Lower leg skin (tissue), 4 donors: ENCODE measurements around the gene GTF2E1. TPM values are rescaled to one million over a fixed set of nuclear protein-coding genes. Genes with fewer than 3 reads are reported as not detected.

Experiments
- DNase-seq, 2 donors: peaks; one replicate each; pipeline ENCODE4 v3.0.0-alpha.2; 2019; ENCODE audit warnings: low spot score in 2 of 2
- H3K4me3 ChIP-seq: fragments of 200-600 bp; sonication (generic); 2 replicates; pipeline ENCODE4 v1.5.1; 2017; ENCODE audit warnings: mild to moderate bottlenecking, low read depth; ENCODE audit not compliant: poor library complexity, severe bottlenecking
- POLR2A ChIP-seq, 2 donors: fragments of 450-650 bp; IDR thresholded peaks; one replicate each; pipeline ENCODE4 v1.6.1; 2016 to 2017; ENCODE audit warnings: antibody characterized with exemption in 2 of 2, mild to moderate bottlenecking in 1 of 2, moderate library complexity in 1 of 2
- WGBS, 2 donors: methylation state at CpG; one replicate each; pipeline ENCODE4 v1.1.5; 2018; 5-methylcytosine and 5-hydroxymethylcytosine counted together
- intact Hi-C: fragments of 100-400 bp; cut with DNase I; formaldehyde crosslinking; loops from one replicate; pipeline ENCODE4 v1.15.0; 2023; ENCODE audit warnings: low total_unique reads
- total RNA-seq, 4 donors: library from RNA; depleted of rRNA; stranded (reverse); fragments of >200 nt; gene quantifications; one replicate each; pipeline ENCODE4 v1.1.0, GENCODE V29; 2016
- TF ChIP-seq, protein P1 (sequence below), 3 donors: fragments of 450-650 bp; IDR thresholded peaks; one replicate each; pipeline ENCODE4 v1.5.1; 2016; ENCODE audit warnings: antibody characterized with exemption in 3 of 3, mild to moderate bottlenecking in 3 of 3, moderate library complexity in 2 of 3

Gene GTF2E1
- total RNA-seq, 4 donors from 2014 or later, result 7.6 to 12.5 (median 11.2) TPM

DNA sequence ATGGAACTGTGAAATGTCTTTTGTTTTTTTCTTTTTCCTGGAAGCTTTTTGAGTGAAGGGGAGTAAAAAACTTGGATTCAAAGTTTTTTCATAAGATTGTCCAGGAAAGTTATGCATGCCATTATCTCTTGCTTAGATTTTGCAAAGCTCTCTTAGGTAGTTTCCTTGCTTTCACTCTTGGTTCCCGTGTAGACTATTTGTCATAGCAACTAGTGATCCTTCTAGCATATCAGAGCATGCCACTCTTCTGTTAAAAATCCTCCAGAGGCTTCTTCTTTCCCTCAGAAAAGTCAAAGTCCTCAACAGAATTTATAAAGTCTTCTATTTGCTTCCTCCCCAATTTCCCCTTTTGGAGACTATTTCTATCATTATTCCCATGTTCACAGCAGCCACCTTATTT is 21.1 kb downstream of the GTF2E1 start:
- WGBS, 2 donors, result 58 to 62% methylated on average over 1 of the region's 1 CpG
- intact Hi-C loops, result no loop called here
- no peak for TF ChIP-seq POLR2A (IDR thresholded peaks at IDR 0.05)
- TF ChIP-seq, protein P1, sequence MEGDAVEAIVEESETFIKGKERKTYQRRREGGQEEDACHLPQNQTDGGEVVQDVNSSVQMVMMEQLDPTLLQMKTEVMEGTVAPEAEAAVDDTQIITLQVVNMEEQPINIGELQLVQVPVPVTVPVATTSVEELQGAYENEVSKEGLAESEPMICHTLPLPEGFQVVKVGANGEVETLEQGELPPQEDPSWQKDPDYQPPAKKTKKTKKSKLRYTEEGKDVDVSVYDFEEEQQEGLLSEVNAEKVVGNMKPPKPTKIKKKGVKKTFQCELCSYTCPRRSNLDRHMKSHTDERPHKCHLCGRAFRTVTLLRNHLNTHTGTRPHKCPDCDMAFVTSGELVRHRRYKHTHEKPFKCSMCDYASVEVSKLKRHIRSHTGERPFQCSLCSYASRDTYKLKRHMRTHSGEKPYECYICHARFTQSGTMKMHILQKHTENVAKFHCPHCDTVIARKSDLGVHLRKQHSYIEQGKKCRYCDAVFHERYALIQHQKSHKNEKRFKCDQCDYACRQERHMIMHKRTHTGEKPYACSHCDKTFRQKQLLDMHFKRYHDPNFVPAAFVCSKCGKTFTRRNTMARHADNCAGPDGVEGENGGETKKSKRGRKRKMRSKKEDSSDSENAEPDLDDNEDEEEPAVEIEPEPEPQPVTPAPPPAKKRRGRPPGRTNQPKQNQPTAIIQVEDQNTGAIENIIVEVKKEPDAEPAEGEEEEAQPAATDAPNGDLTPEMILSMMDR (IDR thresholded peaks at IDR 0.05), result no peak
- DNase-seq, result no peak
- no peak overlapping the region for H3K4me3 ChIP-seq

DNA sequence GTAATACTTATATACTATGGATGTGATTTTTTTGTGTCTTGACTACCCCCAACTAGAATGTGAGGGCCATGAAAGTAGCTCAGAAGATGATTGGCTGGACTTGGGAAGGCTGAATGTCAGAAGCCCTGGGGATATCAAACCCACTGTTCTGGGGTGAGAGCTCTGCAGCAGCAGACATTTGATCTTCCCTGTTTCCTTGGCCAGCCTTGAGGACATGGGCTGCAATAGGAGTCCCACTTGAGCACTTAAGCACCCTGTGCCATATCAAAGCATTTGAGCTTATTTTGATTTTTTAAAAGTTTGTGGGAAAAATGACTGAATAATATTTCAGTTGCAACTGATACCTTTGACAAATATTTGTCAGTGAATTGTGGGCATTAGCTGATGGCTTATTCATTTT is 21.7 kb downstream of the GTF2E1 start:
- intact Hi-C loops, result no loop called here
- no peak for DNase-seq
- TF ChIP-seq, protein P1 (IDR thresholded peaks at IDR 0.05), result no peak
- TF ChIP-seq POLR2A (IDR thresholded peaks at IDR 0.05), result no peak
- H3K4me3 ChIP-seq, result no peak overlapping the region

DNA sequence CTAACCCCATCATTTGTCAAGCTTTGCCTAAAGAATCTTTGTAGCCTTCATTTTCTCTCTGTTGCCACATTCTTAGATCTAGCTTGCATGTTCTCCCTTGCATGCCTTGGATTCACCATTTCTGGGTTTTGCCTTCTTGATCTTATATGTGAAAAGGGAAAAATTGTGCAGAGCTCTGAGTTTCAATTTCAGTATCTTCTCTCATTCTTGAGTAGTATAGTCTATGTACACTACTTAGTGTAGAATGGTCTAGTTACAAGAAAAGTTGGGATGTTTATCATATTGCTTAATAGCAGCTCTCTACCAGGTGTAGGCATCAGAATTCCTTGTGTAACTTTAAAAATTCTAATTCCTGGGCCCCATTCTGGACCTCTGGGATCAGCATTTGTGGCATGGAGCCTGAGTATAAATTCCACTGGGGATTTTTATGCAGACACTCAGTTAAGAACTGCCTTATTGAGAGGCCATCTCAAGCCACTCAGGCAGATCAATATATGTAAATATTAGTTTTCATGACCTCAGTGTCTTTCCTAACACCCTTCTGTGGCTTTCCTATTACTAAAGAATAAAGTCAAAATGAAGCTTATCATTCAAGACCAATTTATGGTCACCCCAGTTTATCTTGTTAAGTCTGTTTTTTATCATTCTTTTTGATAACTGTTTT is 23.4 kb downstream of the GTF2E1 start:
- no peak for DNase-seq
- intact Hi-C loops, result no loop called here
- no peak overlapping the region for H3K4me3 ChIP-seq
- TF ChIP-seq POLR2A (IDR thresholded peaks at IDR 0.05), result no peak
- TF ChIP-seq, protein P1 (IDR thresholded peaks at IDR 0.05), result no peak

DNA sequence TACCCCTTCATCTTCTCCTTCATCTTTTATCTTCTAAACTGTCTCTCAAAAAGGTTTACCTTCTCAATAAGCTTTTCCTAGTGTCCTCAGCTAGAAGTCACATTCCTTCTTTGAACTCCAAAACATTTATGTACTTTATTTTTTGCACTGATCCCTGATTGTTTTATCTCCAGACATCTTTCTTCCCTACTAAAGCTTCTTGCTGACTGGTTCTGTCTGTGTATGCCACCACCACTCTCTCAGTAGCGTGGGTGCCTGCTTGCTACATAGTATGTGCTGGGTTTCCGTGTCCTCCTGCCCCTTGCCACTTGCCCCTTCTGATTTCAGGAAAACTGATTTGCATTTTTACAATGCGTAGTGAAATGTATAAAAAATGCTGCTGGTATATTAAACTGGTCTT is 24.0 kb downstream of the GTF2E1 start:
- intact Hi-C loops, result no loop called here
- DNase-seq, result no peak
- 62 to 95% methylated on average over 3 of the region's 3 CpGs for WGBS, 2 donors
- no peak overlapping the region for H3K4me3 ChIP-seq
- no peak for TF ChIP-seq POLR2A (IDR thresholded peaks at IDR 0.05)
- TF ChIP-seq, protein P1 (IDR thresholded peaks at IDR 0.05), result no peak

DNA sequence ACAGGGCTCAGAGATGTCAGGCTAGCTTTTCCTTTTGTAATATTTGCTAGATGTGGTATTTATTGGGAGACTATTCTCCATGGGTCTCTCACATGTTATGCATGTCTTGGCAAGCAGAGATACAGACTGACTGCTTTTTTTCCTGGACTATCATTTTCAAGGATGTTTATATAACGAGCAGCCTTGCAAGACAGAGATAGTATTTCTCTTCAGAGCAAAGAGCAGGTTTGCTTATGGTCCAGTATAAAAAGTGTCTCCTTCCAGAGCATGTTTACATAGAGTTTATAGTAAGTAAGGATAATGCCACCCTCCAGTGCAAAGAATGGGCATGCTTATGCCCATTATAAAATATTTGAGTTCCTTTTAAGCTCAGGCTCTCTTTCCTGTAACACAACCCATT is 24.6 kb downstream of the GTF2E1 start:
- WGBS, 2 donors, result 40 to 47% methylated on average over 1 of the region's 1 CpG
- H3K4me3 ChIP-seq, result no peak overlapping the region
- no peak for DNase-seq
- intact Hi-C loops, result no loop called here
- TF ChIP-seq, protein P1 (IDR thresholded peaks at IDR 0.05), result no peak
- TF ChIP-seq POLR2A (IDR thresholded peaks at IDR 0.05), result no peak

DNA sequence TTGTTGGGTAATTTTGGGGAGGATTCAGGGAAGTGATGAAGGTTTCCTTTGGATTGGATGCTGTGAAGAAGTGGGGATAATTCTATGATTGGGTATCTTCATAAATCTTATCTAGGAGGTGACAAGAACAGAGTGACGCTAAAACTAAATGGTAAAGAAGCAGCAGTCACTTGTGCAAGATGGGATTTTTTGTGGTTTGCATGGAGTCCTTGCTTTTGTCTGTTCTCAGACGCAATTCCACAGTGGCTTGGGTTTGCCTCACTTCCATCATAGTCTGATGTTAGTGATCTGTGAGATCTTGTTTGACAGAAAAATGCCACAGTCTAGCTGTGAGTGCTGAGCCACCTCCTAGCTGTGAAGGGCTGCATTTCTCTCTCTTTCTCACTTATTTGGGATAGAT is 26.9 kb downstream of the GTF2E1 start:
- TF ChIP-seq, protein P1 (IDR thresholded peaks at IDR 0.05), result no peak
- no peak for TF ChIP-seq POLR2A (IDR thresholded peaks at IDR 0.05)
- intact Hi-C loops, result no loop called here
- H3K4me3 ChIP-seq, result no peak overlapping the region
- DNase-seq, result no peak
- WGBS, 2 donors, result 90 to 98% methylated on average over 2 of the region's 2 CpGs
